Body of pancreas (tissue), 4 donors: ENCODE measurements around the gene ZNF839.

ENCODE experiments used
- CTCF ChIP-seq, 7 experiments: fragments of 450-650 bp in 4 of 7; fragments of 200-600 bp in 3 of 7; sonication (generic) in 3 of 7; IDR thresholded peaks; one replicate each; pipeline ENCODE4 v1.5.1; 2016 to 2019; ENCODE audit warnings: antibody characterized with exemption in 7 of 7
- POLR2A ChIP-seq, 3 donors: fragments of 450-650 bp; IDR thresholded peaks; one replicate each; pipeline ENCODE4 v1.6.1; 2016; ENCODE audit warnings: antibody characterized with exemption in 3 of 3, mild to moderate bottlenecking in 2 of 3

GRCh38 chr14:102375119-102375518 is 55.6 kb downstream of the ZNF839 start:
- TF ChIP-seq CTCF (IDR thresholded peaks at IDR 0.05) = no peak
- TF ChIP-seq POLR2A (IDR thresholded peaks at IDR 0.05) = no peak
